HS-27A (cell line): Measurements from ENCODE around the gene FAM53B.
"Not testable (repeated sequence)": the region's sequence is repeated elsewhere in the genome, so short reads cannot be mapped to it uniquely, and the experiment has no call there.

Experiments
- DNase-seq: peaks from one replicate; pipeline ENCODE4 v3.0.0-alpha.2; 2012; ENCODE audit warnings: low read depth, missing footprints

FAM53B gene, protein sequence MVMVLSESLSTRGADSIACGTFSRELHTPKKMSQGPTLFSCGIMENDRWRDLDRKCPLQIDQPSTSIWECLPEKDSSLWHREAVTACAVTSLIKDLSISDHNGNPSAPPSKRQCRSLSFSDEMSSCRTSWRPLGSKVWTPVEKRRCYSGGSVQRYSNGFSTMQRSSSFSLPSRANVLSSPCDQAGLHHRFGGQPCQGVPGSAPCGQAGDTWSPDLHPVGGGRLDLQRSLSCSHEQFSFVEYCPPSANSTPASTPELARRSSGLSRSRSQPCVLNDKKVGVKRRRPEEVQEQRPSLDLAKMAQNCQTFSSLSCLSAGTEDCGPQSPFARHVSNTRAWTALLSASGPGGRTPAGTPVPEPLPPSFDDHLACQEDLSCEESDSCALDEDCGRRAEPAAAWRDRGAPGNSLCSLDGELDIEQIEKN

DNA sequence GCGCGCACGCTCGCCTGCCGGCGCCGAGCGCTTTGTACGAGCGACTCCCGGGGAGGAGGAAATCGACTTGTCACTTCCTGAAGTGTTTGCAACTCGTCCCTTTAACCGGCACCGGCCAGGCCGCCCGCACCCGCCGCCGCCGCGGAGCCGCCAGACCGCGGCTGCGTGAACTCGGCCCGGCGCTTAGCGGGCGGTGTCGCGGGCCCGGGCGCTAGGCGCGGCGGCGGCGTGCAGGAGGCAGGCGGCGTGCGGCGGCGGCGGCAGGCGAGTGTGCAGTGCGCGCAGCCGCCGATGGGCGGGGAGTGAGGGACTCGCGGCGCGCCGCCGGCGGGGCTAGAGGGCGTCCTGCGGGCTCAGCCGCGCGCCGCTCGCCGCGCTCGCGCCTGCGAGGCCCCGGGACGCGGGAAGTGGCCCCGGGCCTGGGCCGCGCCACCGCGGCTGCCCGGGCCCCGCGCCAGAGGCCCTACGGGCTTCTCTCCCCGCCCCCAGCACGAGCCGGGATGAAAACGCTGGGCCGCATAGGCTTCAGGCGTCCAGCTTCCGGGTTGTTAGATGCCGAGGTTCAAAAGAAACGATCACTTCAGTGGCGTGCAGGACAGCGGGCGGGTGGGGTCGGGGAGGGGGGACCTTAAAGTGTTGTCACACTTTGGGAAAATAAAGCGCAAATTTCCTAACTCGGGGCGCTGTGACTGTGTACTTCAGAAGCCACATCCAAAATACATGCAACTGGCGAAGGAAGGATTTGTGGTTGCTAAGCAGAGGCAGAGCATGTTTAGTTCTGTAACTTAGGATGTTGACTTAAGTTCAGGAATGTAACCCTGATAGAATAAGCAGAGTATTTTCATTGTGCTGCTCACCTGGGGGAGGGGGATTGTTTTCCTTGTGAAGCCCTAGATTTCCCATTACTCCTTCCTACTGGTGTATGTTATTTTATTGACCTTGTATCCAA is at the start of gene FAM53B:
TSS of gene FAM53B (minus strand) at position 277 of the 949 bp plus-strand sequence. CDS start 37,665 bp downstream, outside the sequence.
- no peak for DNase-seq

DNA sequence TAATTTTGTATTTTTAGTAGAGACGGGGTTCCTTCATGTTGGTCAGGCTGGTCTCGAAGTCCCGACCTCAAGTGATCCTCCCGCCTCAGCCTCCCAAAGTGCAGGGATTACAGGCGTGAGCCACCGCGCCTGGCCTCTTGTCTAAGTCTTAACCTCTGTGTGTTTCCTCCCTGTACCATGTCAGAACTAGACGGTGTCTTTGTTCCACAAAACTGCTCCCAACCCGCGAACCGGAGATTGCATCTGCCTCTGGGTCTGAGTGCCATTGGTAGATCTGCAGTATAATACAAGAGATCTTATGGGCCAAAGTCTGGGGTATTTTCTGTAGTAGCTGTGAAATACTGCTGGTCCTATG is 48.8 kb upstream of the FAM53B start:
- no peak for DNase-seq

DNA sequence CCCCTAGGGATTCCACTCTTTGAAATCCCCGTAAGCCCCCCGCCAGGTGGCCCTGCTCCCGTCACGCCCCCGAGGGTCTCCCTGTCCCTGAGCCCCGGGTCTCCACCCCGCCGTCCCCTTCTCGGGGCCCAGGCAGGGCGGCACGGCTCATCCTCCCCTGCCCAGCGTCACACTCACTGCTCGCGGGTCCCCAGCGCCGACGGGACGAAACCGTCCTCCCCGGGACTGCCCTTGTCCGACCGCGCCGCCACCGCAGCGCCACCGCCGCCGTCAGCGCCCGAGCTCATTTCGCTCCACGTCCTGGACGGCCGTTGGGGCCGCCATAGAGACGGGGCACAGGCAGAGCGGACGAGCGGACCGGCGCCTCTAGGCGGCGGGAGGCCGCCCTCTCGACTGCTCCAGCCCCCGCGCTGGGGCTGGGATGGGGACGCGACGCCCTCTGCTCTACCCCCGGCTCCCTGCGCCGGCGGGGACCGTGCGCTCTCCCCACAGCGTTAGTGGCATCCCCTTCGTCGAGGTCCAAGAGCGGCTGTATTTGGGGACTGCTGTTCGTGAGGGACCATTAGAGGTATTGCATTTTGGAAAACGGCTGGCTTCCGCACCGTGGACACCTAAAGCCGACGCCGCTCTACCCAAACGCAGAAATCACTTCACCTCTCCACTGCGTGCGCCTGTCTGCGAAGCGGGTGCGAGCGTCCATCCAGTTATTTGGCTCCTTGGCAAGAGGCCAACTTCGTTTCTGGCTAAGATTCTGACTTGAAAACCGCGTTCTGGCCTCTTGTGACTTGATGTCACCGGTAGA is 47.6 kb upstream of the FAM53B start, which contains the start of gene EEF1AKMT2:
TSS of gene EEF1AKMT2 (minus strand) at position 341 of the 802 bp plus-strand sequence. CDS start at position 287, 54 bp downstream.
- DNase-seq: peak; percentile 35

DNA sequence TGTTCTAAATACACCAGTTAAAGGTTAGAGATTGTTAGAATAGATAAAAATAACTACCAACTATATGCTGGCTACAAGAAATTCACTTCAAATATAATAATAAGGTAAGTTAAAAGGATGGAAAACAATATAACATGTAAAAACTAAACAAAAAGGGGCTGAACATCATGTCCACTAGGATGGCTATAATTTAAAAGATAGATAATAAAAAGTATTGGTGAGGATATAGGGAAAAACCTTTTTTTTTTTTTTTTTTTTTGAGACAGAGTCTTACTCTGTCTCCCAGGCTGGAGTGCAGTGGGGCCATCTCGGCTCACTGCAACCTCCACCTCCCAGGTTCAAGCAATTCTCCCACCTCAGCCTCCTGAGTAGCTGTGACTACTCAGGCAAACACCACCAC is 38.7 kb upstream of the FAM53B start:
- DNase-seq: not testable (repeated sequence)

DNA sequence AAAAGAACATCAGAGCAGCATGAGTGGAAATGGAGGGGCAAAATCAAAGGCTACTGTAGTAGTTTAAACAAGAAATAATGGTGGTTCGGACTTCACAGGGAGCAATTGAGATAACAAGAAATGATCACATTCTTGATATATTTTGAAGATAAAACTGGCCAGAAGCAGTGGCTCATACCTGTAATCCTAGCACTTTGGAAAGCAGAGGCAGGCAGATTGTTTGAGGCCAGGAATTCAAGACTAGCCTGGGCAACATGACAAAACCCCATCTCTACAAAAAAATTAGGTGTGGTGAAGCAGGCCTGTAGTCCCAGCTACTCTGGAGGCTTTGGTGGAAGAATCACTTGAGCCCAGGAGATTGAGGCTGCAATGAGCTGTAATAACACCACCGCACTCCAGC is 24.6 kb upstream of the FAM53B start:
- DNase-seq: no peak

DNA sequence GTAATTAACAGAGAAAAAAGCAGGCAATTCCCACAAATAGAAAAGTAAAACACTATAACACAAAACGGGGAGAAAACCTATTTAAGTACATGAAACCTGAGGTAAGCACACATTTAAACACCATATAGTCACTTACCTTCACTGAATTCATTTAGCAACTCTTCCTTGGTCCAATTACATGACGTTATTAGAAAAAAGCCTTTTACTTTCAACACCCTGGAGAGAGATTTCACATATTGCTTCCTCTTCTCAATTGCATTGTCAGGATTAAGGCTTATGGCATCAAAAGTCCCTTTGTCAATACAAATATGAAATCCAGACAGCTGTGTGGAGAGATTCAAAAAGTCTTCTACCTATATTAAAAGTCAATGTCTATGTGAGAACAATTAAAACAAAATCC is 21.1 kb upstream of the FAM53B start:
- no peak for DNase-seq

DNA sequence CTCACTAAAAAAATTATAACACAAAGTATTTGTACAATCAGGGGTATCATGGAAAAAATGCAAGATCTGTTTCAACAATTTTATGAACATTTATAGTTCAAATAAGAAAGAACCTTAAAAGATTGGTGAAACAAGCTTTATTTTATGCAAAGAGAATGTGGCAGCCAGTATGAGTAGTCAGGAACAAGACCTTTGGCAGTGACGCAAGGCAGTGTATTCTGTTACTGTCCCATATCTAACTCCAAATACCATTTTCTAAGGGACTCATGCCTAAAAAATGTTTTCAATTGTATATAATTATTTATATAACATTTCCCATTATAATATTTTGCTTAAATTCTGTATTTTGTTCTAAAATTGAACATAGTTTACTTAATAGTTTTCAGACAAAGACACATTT is 19.1 kb upstream of the FAM53B start:
- DNase-seq: no peak

DNA sequence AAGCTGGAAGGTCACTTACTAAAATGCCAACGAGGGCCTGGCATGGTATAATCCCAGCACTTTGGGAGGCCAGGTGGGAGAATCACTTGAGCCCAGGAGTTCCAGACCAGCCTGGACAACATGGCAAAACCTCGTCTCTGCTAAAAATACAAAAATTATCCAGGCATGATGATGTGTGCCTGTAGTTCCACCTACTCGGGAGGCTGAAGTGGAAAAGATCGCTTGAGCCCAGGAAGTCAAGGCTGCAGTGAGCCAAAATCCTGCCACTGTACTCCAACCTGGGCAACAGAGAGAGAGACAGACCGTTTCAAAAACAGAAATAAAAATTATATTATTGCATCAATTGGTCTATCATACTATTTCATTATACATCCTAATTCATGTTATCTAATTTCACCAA is 18.1 kb upstream of the FAM53B start:
- DNase-seq: no peak

DNA sequence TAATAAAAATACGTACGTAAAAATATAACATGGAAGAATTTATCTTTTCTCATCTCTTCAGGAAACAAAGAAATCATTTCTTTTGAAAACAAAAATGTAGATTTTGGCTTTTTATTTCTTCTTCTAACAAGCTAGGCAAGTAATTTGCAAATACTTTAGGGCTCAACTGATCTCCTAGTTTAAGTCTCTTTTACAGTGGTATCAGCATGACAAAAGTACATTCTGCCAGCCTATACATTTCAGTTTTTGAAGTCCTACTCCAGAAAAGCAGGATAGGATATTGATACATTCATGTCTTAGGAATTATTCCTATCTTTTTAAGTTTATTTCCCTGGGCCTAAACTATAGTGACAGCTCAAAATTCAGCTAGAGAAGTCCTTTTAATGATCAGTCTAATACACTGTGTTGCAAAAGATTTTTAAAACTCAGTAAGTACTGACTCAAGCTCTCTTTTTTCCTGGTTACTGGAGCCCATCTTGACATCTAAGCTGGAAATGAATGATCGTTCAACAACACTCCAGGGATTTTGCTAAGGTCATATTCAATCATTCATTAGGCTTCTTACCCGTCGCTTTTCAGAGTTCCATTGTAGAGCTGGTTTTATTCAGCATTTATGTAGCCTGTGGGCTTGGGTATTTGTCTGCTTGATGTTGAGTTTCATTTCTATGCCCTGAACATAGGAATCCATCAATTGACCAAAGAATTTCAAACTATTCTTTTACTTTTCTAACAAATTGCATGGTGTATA is 12.2 kb upstream of the FAM53B start:
- DNase-seq: no peak

DNA sequence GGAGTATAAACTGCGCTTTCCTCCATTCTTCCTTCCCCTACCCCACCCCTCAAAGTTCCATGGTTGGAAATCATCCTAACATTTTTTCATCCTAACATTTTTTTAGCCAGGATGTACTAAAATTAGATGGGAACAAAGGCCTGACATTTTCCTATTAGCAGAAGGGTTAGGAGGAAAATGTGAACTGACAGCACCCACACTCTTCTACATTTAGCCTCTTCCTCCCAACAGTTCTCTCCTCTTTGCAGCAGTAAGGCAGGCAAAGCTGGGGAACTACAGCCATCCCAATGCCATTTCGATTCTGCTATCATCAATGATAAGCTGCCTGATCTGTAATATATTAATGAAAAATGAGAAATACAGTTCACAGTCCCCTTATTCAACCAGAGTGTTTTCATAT is 11.4 kb upstream of the FAM53B start:
- DNase-seq: no peak

DNA sequence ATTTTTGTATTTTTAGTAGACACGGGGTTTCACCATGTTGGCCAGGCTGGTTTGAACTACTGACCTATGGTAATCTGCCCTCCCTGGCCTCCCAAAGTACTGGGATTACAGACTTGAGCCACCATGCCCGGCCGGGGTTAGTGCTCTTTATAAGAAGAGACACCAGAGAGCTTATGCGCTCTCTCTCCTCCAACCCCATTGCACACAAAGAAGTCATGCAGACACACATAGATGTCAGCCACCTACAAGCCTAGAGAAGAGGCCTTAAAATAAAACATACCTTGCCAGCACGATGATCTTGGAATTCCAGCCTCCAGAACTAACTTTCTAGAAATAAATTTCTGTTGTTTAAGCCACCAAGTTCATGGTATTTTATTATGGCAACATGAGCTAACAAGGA is 10.0 kb upstream of the FAM53B start:
- DNase-seq: no peak

DNA sequence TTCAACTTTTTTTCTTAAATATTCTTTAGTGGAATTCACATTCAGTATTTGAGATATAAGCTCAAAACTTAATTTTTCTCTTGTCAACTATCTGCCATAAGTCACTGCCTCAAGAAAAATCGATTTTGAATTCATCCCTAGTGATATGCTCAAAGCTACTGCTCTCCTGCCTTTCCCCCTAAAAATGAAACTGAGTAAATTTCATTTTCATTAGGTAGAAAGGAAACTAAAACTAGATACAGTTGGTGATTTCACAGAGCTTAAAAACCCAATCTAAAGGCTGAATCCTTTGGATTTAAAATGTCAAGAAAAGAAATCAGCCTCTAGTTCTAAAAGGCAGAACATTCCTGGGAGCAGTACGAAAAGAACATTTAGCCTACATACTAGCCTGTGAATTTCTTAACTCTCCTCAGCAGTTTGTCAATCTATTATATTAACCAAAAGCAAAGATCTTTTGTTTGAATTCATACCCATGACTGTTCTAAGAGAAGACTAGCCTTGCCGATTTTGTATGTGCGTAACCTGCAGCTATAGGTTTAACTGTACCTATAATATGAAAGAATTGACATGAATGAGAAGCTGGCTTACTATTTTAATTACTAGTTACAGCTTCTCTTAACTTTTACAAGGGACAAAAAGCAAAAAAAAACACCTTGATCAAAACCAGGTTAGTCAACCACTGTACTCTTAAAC is 4.9 kb upstream of the FAM53B start:
- DNase-seq: no peak

DNA sequence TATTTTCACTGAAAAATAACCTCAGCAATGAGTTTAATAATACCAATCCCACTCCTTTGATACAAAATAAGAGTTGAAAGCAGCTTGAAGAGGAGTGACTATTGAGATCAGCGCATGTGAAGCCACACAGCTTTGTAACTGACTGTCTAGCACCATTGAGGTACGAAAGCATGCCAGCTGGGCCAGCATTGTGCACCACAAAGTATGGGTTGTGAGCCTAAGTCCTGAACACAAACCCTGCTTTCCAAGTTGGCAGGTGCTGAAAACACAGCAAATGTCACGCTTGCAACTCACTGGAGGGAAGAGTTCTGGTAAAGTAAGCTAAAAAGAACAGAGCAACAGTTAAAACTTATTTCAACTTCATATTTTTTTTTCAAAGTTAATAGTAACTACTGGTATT is 4.0 kb upstream of the FAM53B start:
- no peak for DNase-seq

DNA sequence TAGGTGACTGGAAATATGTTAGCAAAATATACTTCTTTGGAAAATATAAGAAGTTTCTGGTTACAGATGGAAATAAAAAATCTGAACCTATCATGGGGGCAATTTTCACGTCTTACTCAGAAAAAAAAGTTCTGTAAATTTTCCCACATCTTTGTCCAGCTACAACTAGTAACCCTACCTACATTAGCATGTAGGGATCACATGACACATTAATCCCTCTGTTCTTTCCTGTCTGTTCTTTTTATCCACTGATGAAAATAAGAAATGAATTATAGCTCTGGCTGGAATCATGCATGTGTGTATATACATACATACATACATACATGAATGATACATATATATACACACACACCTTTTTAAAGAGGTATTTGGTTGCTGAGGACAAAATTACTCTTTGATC is 3.6 kb upstream of the FAM53B start:
- DNase-seq: no peak

DNA sequence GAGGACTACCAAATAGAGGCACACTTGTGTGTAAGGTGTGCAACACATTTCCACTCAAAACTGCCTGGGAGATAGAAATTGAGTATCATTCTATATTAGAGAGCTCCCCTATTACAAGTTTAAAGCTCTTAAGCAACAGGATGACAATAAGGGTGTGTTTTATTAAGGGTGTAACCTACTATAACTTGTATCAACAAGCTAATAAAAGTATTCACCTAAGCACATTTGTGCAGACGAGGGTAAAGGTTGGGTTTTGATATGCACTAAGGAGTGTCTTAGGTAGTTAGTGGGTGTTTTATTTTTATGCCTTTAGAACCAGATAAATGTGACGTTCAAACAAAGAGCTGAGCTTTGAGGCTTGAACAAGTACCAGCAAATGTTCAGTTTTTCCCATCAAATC is 2.8 kb upstream of the FAM53B start:
- no peak for DNase-seq

DNA sequence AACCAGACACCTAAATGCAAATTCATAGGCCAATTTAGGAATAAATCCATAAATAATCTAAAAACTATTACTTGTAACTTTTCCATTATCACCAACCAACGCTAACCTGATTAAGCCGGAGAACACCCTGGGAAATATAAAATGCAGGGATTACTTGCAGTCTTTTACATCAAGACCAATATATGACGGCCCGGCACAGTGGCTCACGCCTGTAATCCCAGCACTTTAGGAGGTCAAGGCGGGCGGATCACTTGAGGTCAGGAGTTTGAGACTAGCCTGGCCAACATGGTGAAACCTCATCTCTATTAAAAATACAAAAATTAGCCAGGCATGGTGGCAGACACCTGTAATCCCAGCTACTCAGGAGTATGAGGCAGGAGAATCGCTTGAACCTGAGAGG is 2.3 kb upstream of the FAM53B start:
- DNase-seq: not testable (repeated sequence)

DNA sequence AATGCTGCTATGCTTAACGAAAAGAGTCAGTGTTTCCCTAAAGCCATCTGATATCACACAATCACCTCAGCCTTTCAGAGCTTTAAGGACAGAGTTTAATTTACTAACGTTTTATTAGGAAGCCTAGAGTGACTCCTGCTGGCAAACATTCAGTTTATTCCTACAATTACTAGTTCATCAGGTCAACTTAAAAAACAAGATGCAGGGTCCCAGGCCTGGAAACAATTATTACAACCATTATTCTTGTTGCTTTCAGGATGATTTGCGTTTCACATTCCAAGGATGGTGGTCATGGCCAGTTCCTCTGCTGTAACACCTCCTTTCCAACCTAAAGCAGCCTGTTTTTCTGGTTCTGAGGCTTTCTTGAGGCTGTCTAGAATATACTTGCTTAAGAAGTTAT is 1.5 kb upstream of the FAM53B start:
- DNase-seq: no peak

DNA sequence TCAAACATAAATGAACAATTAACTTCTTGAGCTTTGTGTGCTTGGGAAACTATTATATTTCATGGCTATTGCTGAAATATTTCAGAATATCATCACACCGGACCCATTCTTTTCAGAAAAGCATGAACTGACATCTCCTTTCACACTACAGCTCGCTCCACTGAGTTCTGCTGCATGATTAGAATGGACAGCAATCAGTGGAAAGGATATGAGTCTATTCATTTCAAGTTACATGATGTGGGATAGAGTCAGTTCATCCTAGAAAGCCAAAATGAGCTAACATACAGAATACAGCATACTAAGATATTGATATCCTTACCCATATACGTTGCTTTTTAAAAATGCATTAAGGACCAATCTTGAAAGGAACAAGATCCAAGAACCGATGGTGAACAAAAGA is 1.1 kb upstream of the FAM53B start:
- DNase-seq: no peak

DNA sequence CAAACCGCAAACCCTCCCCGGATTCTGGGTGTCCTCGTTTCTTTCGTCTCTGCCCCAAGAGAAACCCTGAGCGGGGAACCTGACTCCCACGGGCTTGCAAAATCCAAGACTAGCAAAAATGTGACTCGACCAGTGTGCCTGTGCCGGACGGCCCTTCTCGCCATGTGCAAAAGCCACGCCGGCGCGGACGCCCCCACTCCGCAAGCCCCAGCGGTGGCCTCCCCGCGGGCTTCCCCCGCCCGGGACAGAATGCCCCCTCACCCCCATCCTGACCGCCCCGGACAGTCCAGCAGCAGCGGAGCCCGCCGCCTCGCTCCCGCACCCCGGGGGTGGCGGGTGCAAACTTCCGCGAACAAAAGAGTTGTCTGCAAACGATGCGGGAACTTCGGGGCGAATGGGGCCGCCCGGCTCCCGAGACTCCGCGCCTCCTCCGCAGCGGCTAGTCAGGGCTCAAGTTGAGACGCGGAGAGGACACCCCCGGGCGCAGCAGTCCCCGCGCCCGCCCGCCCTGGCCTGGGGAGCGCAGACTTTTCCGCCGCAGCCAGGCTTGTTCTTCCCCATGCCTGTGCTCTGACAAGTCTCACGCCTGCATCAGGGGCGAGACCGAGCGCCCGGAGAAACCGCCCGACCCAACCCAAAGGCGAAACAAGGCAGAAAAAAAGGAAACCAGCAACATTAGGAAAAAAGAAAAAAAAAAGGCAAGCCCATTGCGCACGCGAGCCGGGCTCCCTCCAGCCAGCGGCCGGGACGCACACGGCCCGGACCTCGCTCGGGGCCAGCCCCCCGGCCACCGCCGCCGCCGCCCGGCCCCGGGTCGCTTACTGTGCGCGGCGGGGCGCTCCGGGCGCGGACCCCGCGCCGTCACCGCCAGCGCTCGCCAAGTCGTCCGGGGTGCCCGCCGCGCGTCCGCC is 732 bp downstream of the FAM53B start:
- no peak for DNase-seq
